ENCODE results near the gene ZBTB34.

DNA sequence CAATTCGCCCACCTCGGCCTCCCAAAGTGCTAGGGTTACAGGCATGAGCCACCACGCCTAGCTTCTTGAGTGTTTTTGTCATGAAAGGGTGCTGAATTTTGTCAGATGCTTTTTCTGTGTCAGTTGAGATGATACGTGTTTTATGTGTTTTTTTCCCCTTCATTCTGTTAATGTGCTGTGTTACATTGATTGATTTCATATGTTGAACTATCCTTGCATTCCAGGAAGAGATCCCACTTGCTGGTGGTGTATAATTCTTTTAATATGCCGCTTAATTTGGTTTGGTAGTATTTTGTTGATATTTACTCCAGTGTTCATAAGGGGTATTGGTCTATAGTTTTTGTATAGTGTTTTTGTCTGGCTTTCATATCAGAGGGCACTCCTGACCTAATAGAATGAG, 42.0 kb upstream of the ZBTB34 start:
- TF ChIP-seq POLR2A (IDR thresholded peaks at IDR 0.05): no peak
- TF ChIP-seq, protein P1, sequence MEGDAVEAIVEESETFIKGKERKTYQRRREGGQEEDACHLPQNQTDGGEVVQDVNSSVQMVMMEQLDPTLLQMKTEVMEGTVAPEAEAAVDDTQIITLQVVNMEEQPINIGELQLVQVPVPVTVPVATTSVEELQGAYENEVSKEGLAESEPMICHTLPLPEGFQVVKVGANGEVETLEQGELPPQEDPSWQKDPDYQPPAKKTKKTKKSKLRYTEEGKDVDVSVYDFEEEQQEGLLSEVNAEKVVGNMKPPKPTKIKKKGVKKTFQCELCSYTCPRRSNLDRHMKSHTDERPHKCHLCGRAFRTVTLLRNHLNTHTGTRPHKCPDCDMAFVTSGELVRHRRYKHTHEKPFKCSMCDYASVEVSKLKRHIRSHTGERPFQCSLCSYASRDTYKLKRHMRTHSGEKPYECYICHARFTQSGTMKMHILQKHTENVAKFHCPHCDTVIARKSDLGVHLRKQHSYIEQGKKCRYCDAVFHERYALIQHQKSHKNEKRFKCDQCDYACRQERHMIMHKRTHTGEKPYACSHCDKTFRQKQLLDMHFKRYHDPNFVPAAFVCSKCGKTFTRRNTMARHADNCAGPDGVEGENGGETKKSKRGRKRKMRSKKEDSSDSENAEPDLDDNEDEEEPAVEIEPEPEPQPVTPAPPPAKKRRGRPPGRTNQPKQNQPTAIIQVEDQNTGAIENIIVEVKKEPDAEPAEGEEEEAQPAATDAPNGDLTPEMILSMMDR (IDR thresholded peaks at IDR 0.05): no peak
